HUES6 (cell line): Measurements from ENCODE around the gene TOGARAM2.
"Not testable (repeated sequence)": the region's sequence is repeated elsewhere in the genome, so short reads cannot be mapped to it uniquely, and the experiment has no call there.

Experiments used
- H3K27ac ChIP-seq: 2 replicates; pipeline ENCODE4 v1.7.0; 2013; ENCODE audit warnings: low read depth, mild to moderate bottlenecking, low read length, inconsistent platforms
- H3K27me3 ChIP-seq: 2 replicates; pipeline ENCODE4 v1.6.1; 2013; ENCODE audit warnings: low read length; ENCODE audit not compliant: control insufficient read depth, insufficient read depth
- H3K36me3 ChIP-seq: 2 replicates; pipeline ENCODE4 v1.6.1; 2013; ENCODE audit warnings: low read length; ENCODE audit not compliant: control insufficient read depth, insufficient read depth
- H3K4me1 ChIP-seq: 2 replicates; pipeline ENCODE4 v1.6.1; 2013; ENCODE audit warnings: low read length; ENCODE audit not compliant: control insufficient read depth, insufficient read depth
- H3K4me3 ChIP-seq: 2 replicates; pipeline ENCODE4 v1.5.1; 2013; ENCODE audit warnings: low read depth, low read length
- H3K9ac ChIP-seq: one replicate; pipeline ENCODE4 v1.6.1; 2013; ENCODE audit warnings: mild to moderate bottlenecking, low read length
- H3K9me3 ChIP-seq: 2 replicates; pipeline ENCODE4 v1.6.1; 2013; ENCODE audit warnings: low read depth, low read length; ENCODE audit not compliant: control insufficient read depth, insufficient read depth

Gene TOGARAM2

DNA sequence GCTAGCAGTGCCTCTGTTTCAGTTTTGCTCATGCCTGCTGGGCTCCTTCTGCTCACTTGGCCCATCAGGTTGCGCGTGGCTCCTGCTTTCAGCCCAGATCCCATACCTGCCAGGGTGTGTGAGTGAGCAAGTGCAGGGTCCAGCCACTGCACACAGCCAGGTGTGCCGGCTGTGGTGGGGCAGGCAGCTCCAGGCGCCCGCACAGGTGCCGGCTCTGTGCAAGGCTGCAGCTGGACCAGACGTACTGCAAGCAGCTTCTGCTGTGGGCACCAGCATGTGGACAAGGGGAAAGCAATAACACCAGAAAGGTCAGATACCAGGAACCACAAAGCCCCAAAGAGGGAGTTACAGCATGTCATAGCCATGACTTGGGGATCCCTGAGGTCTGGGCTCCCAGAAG lies 98.8 kb downstream of the TOGARAM2 start:
- no peak overlapping the region for H3K4me3 ChIP-seq
- H3K9me3 ChIP-seq: peaks cover 21% of the 10 kb centered on the region
- H3K9ac ChIP-seq: no peak overlapping the region

DNA sequence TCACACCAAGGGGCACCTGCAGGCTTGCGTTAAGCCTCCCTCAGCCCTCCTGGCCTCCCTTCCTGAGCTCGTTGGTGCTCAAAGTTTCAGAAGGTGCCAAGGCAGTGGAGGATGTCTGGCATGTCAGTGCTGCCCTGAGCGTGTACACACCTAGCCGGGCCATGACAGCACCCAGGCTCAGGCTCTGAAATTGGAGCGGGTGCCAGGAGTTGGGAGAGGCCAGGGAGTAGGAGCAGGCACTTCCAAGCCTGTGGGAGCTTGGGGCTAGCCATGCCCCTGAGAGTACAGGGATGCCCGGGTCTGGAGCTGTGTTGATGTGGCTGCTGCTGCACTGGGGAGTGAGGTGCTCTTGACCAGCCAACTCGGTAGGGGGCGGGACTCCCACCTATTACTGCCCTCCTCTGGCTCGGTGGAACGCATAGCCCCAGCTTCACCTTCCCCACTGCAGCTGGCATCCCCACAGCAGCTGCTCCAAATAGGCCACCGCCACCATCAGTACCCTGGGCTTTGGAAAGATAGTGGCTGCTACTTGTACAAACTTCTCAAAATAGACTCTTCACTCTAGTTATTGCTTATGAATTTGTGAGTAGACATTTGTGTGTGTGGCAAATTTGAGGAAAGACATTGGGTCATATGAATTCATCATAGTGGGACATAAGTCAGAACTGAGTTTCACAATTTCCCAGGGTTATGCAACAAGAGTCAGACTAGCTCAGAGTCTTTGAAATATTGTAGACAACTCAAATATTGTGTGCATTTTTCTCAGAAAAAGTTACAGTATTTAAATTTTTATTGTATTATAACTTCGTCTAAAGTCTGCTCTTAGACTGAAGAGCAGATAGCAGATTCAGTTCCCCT lies 100.0 kb downstream of the TOGARAM2 start:
- no peak overlapping the region for H3K27ac ChIP-seq
- H3K27me3 ChIP-seq: no peaks in the 10 kb centered on the region
- no peaks in the 10 kb centered on the region for H3K36me3 ChIP-seq
- no peak overlapping the region for H3K9ac ChIP-seq
- H3K9me3 ChIP-seq: peaks cover 21% of the 10 kb centered on the region
- H3K4me1 ChIP-seq: no peaks in the 10 kb centered on the region
- H3K4me3 ChIP-seq: no peak overlapping the region

More for the DNA sequence above, 98.8 kb downstream of the TOGARAM2 start:
- no peak overlapping the region for H3K27ac ChIP-seq
- no peaks in the 10 kb centered on the region for H3K36me3 ChIP-seq
- no peaks in the 10 kb centered on the region for H3K27me3 ChIP-seq
- H3K4me1 ChIP-seq: no peaks in the 10 kb centered on the region

DNA sequence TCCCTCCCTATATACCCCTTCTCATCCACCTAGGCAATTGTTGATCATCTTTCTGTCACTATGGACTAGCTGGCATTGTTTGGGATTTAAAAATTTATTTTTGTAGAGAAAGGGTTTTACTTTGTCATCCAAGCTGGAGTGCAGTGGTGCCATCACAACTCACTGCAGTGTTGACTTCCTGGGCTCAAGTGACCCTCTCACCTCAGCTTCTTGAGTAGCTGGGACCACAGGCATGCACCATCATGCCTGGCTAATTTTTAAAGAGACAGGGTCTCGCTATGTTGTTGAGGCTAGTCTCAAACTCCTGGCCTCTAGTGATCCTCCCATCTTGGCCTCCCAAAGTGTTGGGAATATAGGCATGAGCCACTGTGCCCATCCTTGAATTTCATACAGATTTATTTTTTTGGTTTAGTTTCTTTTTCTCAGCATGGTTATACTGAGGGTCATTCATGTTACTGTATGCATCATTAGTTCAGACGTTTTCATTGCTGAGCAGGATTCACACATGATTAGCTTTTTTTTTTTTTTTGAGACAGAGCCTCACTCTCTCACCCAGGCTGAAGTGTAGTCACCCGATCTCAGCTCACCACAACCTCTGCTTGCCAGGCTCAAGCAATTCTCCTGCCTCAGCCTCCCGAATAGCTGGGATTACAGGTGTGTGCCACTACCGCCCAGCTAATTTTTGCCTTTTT lies 101.9 kb downstream of the TOGARAM2 start:
- H3K9me3 ChIP-seq: peaks cover 17% of the 10 kb centered on the region
- H3K4me3 ChIP-seq: no peak overlapping the region
- H3K4me1 ChIP-seq: no peaks in the 10 kb centered on the region
- H3K36me3 ChIP-seq: no peaks in the 10 kb centered on the region
- H3K9ac ChIP-seq: no peak overlapping the region
- no peaks in the 10 kb centered on the region for H3K27me3 ChIP-seq
- no peak overlapping the region for H3K27ac ChIP-seq

DNA sequence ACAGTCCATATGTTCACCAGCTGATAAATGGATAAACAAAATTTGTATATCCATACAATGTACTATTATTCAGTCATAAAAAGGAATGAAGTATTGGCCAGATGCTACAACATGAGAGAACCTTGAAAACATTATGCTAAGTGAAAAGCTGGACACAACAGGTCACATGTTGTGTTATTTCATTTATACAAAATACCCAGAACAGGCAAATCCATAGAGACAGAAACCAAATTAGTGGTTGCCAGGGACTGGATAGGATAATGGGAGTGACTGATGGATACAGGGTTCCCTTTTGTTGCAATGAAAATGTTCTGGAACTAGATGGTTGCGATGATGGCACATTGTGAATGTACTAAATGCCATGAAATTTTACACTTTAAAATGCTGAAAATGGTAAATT lies 103.5 kb downstream of the TOGARAM2 start:
- no peak overlapping the region for H3K27ac ChIP-seq
- no peak overlapping the region for H3K4me3 ChIP-seq
- peaks cover 11% of the 10 kb centered on the region for H3K9me3 ChIP-seq
- no peaks in the 10 kb centered on the region for H3K27me3 ChIP-seq
- no peaks in the 10 kb centered on the region for H3K4me1 ChIP-seq
- H3K9ac ChIP-seq: no peak overlapping the region
- no peaks in the 10 kb centered on the region for H3K36me3 ChIP-seq

DNA sequence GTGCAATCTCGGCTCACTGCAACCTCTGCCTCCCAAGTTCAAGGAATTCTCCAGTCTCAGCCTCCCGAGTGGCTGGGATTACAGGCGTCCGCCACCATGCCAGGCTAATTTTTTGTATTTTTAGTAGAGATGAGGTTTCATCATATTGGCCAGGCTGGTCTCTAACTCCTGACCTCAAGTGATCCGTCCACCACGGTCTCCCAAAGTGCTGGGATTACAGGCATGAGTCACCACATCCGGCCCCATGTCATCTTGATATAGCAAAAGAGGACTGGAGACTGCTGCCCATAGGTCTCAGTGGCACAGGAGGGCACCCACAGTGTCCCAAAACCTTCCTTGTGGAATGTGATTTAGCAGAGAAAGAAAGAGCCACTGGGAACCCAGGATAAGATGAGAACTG lies 109.2 kb downstream of the TOGARAM2 start:
- not testable (repeated sequence) for H3K9me3 ChIP-seq, H3K4me3 ChIP-seq

DNA sequence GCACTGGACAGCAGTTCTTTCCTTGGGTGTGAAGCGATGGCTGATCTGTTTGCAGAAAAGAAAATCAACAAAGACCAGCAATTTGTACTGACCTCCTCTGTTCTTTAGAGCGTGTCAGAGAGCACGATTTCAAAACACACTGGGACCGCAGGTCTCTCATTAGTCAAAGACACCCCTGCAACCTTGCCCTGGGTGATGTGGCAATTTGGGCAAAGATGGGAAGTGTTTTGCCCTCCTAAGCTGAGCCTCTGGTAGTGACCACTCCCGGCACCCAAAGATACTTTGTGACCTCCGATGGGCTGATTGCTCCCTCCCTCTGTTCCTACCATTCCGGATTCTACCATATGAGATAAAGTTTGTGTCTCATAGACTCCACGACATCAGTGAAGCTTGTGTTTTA lies 115.9 kb downstream of the TOGARAM2 start:
- Histone ChIP-seq H3K36me3 (no peaks in the 10 kb centered on the region), H3K9me3 (peaks cover 6% of the 10 kb centered on the region), H3K4me1 (no peaks in the 10 kb centered on the region), H3K27me3 (no peaks in the 10 kb centered on the region), H3K27ac (no peak overlapping the region), H3K9ac (no peak overlapping the region), H3K4me3 (no peak overlapping the region)

More for the DNA sequence above, 109.2 kb downstream of the TOGARAM2 start:
- H3K36me3 ChIP-seq, H3K4me1 ChIP-seq, H3K9ac ChIP-seq, H3K27me3 ChIP-seq, H3K27ac ChIP-seq: not testable (repeated sequence)

DNA sequence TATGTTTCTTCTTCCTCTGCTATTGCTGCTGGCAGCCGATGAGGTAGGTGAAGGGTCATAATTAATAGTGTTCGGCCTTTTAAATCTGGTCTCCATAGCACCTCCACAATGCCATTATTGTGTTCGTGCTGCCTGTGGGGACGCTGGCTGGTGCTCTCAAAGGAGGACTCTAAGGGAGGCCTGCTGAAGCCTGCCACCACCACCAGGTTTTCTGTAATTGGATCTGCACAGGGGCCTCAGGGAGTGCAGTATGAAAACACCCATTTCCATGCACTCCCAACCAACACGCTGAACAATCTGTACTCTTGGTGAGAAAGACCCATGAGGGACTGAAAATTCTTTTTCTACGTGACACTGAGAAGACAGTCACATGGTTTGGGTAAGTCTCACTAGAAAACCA lies 116.5 kb downstream of the TOGARAM2 start:
- Histone ChIP-seq H3K36me3 (no peaks in the 10 kb centered on the region), H3K9ac (no peak overlapping the region), H3K4me3 (no peak overlapping the region)

DNA sequence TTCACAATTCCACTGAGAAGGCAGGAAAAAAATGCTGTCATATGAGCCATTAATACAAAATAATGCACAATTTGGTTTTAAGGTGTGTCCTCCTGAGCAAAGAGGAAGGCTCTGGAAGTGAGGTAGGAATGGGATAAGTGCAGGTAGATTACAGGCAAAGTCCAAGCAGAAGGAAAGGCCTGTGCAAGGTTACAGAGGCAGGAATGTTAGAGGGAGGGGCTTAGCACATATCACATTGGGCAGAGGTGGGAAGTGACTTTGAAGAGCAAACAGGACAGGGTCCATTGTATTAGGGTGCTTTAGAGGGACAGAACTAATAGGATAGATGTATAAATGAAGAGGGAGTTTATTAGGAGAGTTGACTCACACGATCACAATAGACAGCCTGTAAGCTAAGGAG lies 119.5 kb downstream of the TOGARAM2 start:
- Histone ChIP-seq H3K9me3 (peaks cover 7% of the 10 kb centered on the region), H3K36me3 (no peaks in the 10 kb centered on the region), H3K27me3 (no peaks in the 10 kb centered on the region), H3K4me1 (no peaks in the 10 kb centered on the region), H3K4me3 (no peak overlapping the region), H3K27ac (no peak overlapping the region), H3K9ac (no peak overlapping the region)

More for the DNA sequence above, 116.5 kb downstream of the TOGARAM2 start:
- H3K27ac ChIP-seq: no peak overlapping the region
- H3K27me3 ChIP-seq: no peaks in the 10 kb centered on the region
- H3K4me1 ChIP-seq: no peaks in the 10 kb centered on the region
- H3K9me3 ChIP-seq: peaks cover 7% of the 10 kb centered on the region
